Right lobe of liver (tissue), 6 donors: ENCODE measurements around the gene ANKRD44. TPM values are rescaled to one million over a fixed set of nuclear protein-coding genes. Genes with fewer than 3 reads are reported as not detected.

Experiments
- ATAC-seq, 4 donors: fragments of 200-7000 bp; cut with Tn5 transposase; one replicate each; pipeline ENCODE4 v1.9.1; 2020; ENCODE audit warnings: mild to moderate bottlenecking in 4 of 4, moderate library complexity in 4 of 4
- DNase-seq, 3 donors: peaks; one replicate each; pipeline ENCODE4 v3.0.0-alpha.2; 2020
- H3K27ac ChIP-seq, 3 donors: fragments of 200-600 bp; one replicate each; pipeline ENCODE4 v1.8.0; 2022
- H3K27me3 ChIP-seq, 2 donors: fragments of 200-600 bp; one replicate each; pipeline ENCODE4 v1.8.0; 2022
- H3K36me3 ChIP-seq, 4 donors: fragments of 200-600 bp; sonication (generic) in 1 of 4; one replicate each; pipeline versions ENCODE4 v1.5.1 to v1.8.0; 2017 to 2022; ENCODE audit warnings: control low read depth in 1 of 4
- H3K4me1 ChIP-seq, 4 donors: fragments of 200-600 bp; sonication (generic) in 1 of 4; one replicate each; pipeline versions ENCODE4 v1.5.1 to v1.8.0; 2017 to 2022; ENCODE audit warnings: control low read depth in 1 of 4
- H3K4me3 ChIP-seq, 3 donors: fragments of 200-600 bp; one replicate each; pipeline ENCODE4 v1.8.0; 2022
- H3K9me3 ChIP-seq, 4 donors: fragments of 200-600 bp; sonication (generic) in 1 of 4; one replicate each; pipeline versions ENCODE4 v1.5.1 to v1.8.0; 2017 to 2022; ENCODE audit warnings: control low read depth in 1 of 4
- POLR2A ChIP-seq: fragments of 450-650 bp; IDR thresholded peaks from one replicate; pipeline ENCODE4 v1.6.1; 2017; ENCODE audit warnings: antibody characterized with exemption, mild to moderate bottlenecking
- WGBS: methylation state at CpG from one replicate; pipeline ENCODE4 v1.1.6; 2018; ENCODE audit warnings: low coverage, low lambda C conversion rate; ENCODE audit not compliant: insufficient coverage; ENCODE audit errors: missing lambda C conversion rate; 5-methylcytosine and 5-hydroxymethylcytosine counted together
- intact Hi-C, 2 donors: fragments of 100-400 bp; cut with DNase I; formaldehyde crosslinking; loops; one replicate each; pipeline versions ENCODE4 v1.11.2 to v1.14.1; 2022
- total RNA-seq, 6 experiments: library from RNA; depleted of rRNA in 2 of 6; stranded (reverse); fragments of >200 nt in 2 of 6; fragmentation: NEBNext Ultra II Directional in 3 of 6; extraction: Animal tissue kit (Norgen Biotek cat#: 25700) in 3 of 6; gene quantifications; one replicate each; pipeline versions ENCODE4 v1.1.0 to v1.2.4, GENCODE V29; 2016 to 2023
- TF ChIP-seq, protein P1 (sequence below), 4 donors: fragments of 200-600 bp in 3 of 4; fragments of 450-650 bp in 1 of 4; IDR thresholded peaks; one replicate each; pipeline versions ENCODE4 v1.5.1 to v1.8.0; 2016 to 2022; ENCODE audit warnings: antibody characterized with exemption in 4 of 4, mild to moderate bottlenecking in 2 of 4
- donor health status: DM: no; HTN: yes; CAD: no.
- donor health status: DM: no; HTN: no; CAD: no.
- donor health status: DM: no; HTN: no; CAD: no.
- donor health status: DM: no; HTN: yes; CAD: no.
- donor health status: DM: no; HTN: yes; CAD: no.

ANKRD44 gene
- total RNA-seq, 6 experiments from 2014 or later, result 7.9 to 19.5 (median 13.3) TPM

DNA sequence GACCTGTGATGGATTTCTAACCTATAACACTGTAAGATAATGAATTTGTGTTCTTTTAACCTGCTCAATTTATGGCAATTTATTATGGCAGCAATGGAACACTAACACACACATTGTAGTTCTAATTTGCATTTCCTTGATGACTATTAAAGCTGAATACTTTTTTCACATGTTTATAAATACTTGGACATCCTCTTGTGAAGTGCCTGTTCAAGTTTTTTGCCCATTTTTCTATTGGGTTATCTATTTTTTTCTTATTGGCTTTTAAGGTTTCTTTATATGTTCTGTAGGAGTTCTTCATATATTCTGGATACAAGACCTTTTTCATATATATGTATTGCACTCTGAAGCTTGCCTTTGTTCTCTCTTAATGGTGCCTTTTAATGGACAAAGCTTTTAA is 255.5 kb downstream of the ANKRD44 start:
- Histone ChIP-seq H3K36me3 (no peaks in the 10 kb centered on the region), H3K27ac (no peak overlapping the region), H3K27me3 (no peaks in the 10 kb centered on the region), H3K9me3 (no peaks in the 10 kb centered on the region), H3K4me1 (no peaks in the 10 kb centered on the region), H3K4me3 (no peak overlapping the region)
- ATAC-seq (no peak), DNase-seq (no peak)
- TF ChIP-seq POLR2A, result no peak
- TF ChIP-seq, protein P1, sequence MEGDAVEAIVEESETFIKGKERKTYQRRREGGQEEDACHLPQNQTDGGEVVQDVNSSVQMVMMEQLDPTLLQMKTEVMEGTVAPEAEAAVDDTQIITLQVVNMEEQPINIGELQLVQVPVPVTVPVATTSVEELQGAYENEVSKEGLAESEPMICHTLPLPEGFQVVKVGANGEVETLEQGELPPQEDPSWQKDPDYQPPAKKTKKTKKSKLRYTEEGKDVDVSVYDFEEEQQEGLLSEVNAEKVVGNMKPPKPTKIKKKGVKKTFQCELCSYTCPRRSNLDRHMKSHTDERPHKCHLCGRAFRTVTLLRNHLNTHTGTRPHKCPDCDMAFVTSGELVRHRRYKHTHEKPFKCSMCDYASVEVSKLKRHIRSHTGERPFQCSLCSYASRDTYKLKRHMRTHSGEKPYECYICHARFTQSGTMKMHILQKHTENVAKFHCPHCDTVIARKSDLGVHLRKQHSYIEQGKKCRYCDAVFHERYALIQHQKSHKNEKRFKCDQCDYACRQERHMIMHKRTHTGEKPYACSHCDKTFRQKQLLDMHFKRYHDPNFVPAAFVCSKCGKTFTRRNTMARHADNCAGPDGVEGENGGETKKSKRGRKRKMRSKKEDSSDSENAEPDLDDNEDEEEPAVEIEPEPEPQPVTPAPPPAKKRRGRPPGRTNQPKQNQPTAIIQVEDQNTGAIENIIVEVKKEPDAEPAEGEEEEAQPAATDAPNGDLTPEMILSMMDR (IDR thresholded peaks at IDR 0.05), result no peak
- intact Hi-C loops, result no loop called here

DNA sequence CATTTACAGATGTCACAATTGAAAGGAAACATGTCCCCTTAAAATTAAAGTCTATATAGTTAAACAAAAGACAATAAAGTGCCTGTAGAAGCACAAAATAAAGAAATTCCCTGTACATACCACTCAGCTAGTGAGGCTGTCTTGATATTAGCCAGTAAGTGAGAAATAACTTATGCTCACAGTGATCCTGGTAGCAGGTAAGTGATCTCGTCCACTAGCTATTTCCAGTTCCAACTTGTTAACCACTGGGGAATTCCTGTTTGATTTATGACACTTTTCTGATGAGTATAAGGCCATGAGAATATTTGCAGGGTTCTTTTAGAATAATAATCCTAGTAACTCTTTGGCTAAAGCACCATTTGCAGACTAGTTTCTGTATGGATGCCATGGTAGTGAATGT is 256.1 kb downstream of the ANKRD44 start:
- no peaks in the 10 kb centered on the region for H3K27me3 ChIP-seq
- ATAC-seq (no peak), DNase-seq (no peak)
- H3K27ac ChIP-seq, result no peak overlapping the region
- no peak overlapping the region for H3K4me3 ChIP-seq
- no peaks in the 10 kb centered on the region for H3K36me3 ChIP-seq
- H3K4me1 ChIP-seq, result no peaks in the 10 kb centered on the region
- TF ChIP-seq POLR2A, result no peak
- TF ChIP-seq, protein P1 (IDR thresholded peaks at IDR 0.05), result no peak
- WGBS, result 78% methylated on average over 1 of the region's 1 CpG
- intact Hi-C loops, result no loop called here
- H3K9me3 ChIP-seq, result no peaks in the 10 kb centered on the region

DNA sequence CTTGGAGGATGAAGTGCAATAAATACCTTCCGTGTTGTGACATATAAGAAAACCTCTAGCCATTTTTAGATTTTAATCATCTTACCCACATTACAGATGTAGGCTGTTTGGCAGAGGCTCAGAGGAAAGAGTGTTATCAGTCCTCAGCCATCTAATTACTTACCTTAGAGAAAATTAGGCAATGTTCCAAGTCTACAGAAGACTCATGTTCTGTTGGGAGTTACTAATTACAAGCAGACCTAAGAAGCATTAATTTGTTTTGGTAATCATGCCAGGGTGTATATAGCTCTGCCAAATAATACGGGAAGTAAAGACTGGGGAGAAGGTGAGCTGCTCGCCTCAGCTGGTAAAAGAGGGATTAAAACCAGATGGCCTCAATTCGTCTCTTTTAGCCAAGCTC is 258.2 kb downstream of the ANKRD44 start:
- no peaks in the 10 kb centered on the region for H3K36me3 ChIP-seq
- intact Hi-C loops, result no loop called here
- DNase-seq, result no peak
- H3K27ac ChIP-seq, result no peak overlapping the region
- H3K9me3 ChIP-seq, result no peaks in the 10 kb centered on the region
- H3K27me3 ChIP-seq, result no peaks in the 10 kb centered on the region
- no peak overlapping the region for H3K4me3 ChIP-seq
- no peaks in the 10 kb centered on the region for H3K4me1 ChIP-seq
- ATAC-seq, result no peak
- TF ChIP-seq, protein P1 (IDR thresholded peaks at IDR 0.05), result no peak
- no peak for TF ChIP-seq POLR2A
- WGBS, result 91% methylated on average over 4 of the region's 4 CpGs

DNA sequence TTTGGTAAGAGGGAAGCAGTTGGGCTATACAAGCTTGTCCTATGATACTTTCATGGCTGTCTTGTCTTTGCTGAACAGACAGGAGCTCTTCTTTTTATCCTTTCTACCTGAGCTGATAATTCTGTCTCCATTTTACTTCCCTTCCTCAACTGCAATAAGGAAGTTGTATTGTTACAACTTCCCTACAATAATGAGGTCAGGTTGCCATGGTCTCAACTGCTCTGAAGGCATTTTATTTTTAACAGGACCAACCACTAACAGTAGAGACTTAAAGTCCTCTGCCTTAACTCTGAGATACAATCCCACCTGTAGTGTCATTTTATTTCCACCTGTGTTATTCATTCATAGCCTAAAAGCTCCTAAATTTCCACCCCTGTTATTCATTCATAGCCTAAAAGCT is 265.5 kb downstream of the ANKRD44 start:
- Histone ChIP-seq H3K27me3 (no peaks in the 10 kb centered on the region), H3K4me3 (no peak overlapping the region), H3K9me3 (no peaks in the 10 kb centered on the region), H3K36me3 (no peaks in the 10 kb centered on the region), H3K27ac (no peak overlapping the region), H3K4me1 (no peaks in the 10 kb centered on the region)
- TF ChIP-seq, protein P1 (IDR thresholded peaks at IDR 0.05), result no peak
- TF ChIP-seq POLR2A, result no peak
- ATAC-seq, result no peak
- DNase-seq, result no peak
- intact Hi-C loops, result no loop called here

DNA sequence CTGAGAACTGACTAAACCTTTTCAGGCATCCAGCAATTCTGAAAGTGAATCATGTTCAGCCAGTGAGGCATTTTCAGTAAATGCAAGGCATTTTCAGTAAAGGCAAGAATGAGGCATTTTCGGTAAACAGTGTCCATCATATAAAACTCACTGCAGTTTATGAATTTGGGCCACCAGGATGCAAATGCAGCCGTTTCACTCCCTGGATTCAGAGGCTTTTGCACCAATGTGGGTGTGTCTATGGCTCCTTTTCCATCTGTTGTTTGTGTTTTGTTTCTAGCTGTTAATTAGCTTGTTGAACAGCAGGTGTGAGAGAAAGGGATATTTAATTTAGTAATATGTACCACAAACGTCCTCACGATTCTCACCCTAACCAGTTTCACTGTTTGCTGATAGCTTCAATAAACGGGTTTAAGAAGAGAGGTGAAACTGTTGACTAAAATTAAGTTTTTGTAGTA is 267.8 kb downstream of the ANKRD44 start:
- whole genome bisulfite sequencing, result 78% methylated on average over 5 of the region's 5 CpGs
- ATAC-seq, result no peak
- no peaks in the 10 kb centered on the region for H3K4me1 ChIP-seq
- DNase-seq, result no peak
- H3K27ac ChIP-seq, result no peak overlapping the region
- TF ChIP-seq POLR2A, result no peak
- TF ChIP-seq, protein P1 (IDR thresholded peaks at IDR 0.05), result no peak
- intact Hi-C loops, result no loop called here
- H3K27me3 ChIP-seq, result no peaks in the 10 kb centered on the region
- H3K36me3 ChIP-seq, result no peaks in the 10 kb centered on the region
- H3K4me3 ChIP-seq, result no peak overlapping the region
- H3K9me3 ChIP-seq, result no peaks in the 10 kb centered on the region
